HUES6 (cell line): ENCODE measurements around the gene ELOB.
"Not testable (repeated sequence)": the region's sequence is repeated elsewhere in the genome, so short reads cannot be mapped to it uniquely, and the experiment has no call there.

Source experiments
- H3K27ac ChIP-seq: 2 replicates; pipeline ENCODE4 v1.7.0; 2013; ENCODE audit warnings: low read depth, mild to moderate bottlenecking, low read length, inconsistent platforms
- H3K27me3 ChIP-seq: 2 replicates; pipeline ENCODE4 v1.6.1; 2013; ENCODE audit warnings: low read length; ENCODE audit not compliant: control insufficient read depth, insufficient read depth
- H3K36me3 ChIP-seq: 2 replicates; pipeline ENCODE4 v1.6.1; 2013; ENCODE audit warnings: low read length; ENCODE audit not compliant: control insufficient read depth, insufficient read depth
- H3K4me1 ChIP-seq: 2 replicates; pipeline ENCODE4 v1.6.1; 2013; ENCODE audit warnings: low read length; ENCODE audit not compliant: control insufficient read depth, insufficient read depth
- H3K4me3 ChIP-seq: 2 replicates; pipeline ENCODE4 v1.5.1; 2013; ENCODE audit warnings: low read depth, low read length
- H3K9ac ChIP-seq: one replicate; pipeline ENCODE4 v1.6.1; 2013; ENCODE audit warnings: mild to moderate bottlenecking, low read length
- H3K9me3 ChIP-seq: 2 replicates; pipeline ENCODE4 v1.6.1; 2013; ENCODE audit warnings: low read depth, low read length; ENCODE audit not compliant: control insufficient read depth, insufficient read depth

The ELOB gene

GRCh38 chr16:2721634-2722173 lies 55.4 kb downstream of the ELOB start:
- H3K27me3 ChIP-seq, H3K27ac ChIP-seq, H3K4me1 ChIP-seq, H3K9ac ChIP-seq, H3K9me3 ChIP-seq, H3K36me3 ChIP-seq: not testable (repeated sequence)
- H3K4me3 ChIP-seq: peak overlapping the region; percentile 52
